NCI-H1930 (cell line): ENCODE measurements around the gene AIFM3.

Experiments
- DNase-seq, 2 experiments: peaks; one replicate each; lab custom pipeline; 2025; lab: John Stamatoyannopoulos, UW

AIFM3 gene

GRCh38 chr22:21028277-21029251 is 61.5 kb downstream of the AIFM3 start:
- no peak for DNase-seq

- DNase-seq: no peak
These were observed 62.5 kb downstream of the AIFM3 start for GRCh38 chr22:21029486-21030025.

GRCh38 chr22:21030032-21030431 is 63.0 kb downstream of the AIFM3 start:
- no peak for DNase-seq
